ENCODE measurements around the gene DGKG. TPM values are rescaled to one million over a fixed set of nuclear protein-coding genes. Genes with fewer than 3 reads are reported as not detected.

Gene DGKG
- polyA plus RNA-seq, 2 of the 4 experiments (the other 2 are of a cell fraction): 11.5 to 13.3 TPM

DNA sequence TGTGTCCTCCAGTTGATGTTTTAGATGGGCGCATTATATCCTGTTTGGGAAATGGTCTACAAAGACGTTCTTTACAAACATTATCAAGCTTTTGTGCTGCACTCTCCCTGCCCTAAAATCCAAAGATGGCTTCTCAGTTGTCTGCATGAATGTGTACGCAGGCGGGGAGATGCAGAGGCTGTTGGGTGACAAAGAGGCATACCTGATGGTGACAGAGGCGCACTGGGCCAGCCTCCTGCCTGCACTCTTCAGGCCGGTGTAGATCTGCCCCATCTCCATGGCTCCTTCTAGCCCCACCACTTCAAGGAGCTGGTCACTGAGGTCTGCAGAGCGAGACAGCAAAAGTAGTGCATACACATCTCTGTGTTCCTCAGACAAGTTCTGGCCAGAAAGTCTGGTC is 197.3 kb downstream of the DGKG start:
- Histone ChIP-seq H3K9me3 (no peaks in the 10 kb centered on the region), H3K27ac (no peak overlapping the region), H3K4me1 (no peaks in the 10 kb centered on the region), H3K4me3 (no peak overlapping the region), H3K4me2 (no peak overlapping the region)
- CTCF ChIA-PET: no interaction called here
- TF ChIP-seq NPAS2 (CRISPR knock-in tag; IDR thresholded peaks at IDR 0.05; ENCODE audit: borderline replicate concordance) (no peak), ZNF302 (CRISPR knock-in tag; IDR thresholded peaks at IDR 0.05) (no peak), HDAC2 (IDR thresholded peaks at IDR 0.05) (no peak), FOSB (CRISPR knock-in tag; IDR thresholded peaks at IDR 0.05) (no peak), TP53 (CRISPR knock-in tag; IDR thresholded peaks at IDR 0.05) (no peak), KDM5A (IDR thresholded peaks at IDR 0.05) (no peak), EHMT2 (IDR thresholded peaks at IDR 0.05; ENCODE audit: low read depth) (no peak), MAZ (IDR thresholded peaks at IDR 0.05; ENCODE audit: borderline replicate concordance, low read depth, low read length) (no peak), TFCP2L1 (CRISPR knock-in tag; IDR thresholded peaks at IDR 0.05) (no peak), RNF2 (IDR thresholded peaks at IDR 0.05; ENCODE audit: borderline replicate concordance, low read depth) (no peak), JUNB (IDR thresholded peaks at IDR 0.05) (no peak), CHD2 (IDR thresholded peaks at IDR 0.05; ENCODE audit: low read length, partially characterized antibody) (no peak), PHF8 (IDR thresholded peaks at IDR 0.05; ENCODE audit: borderline replicate concordance, low read depth) (no peak), POLR2AphosphoS2 (conservative IDR thresholded peaks at IDR 0.05; ENCODE audit: low read length) (no peak), CHD4 (IDR thresholded peaks at IDR 0.05; ENCODE audit: borderline replicate concordance) (no peak)
- TF ChIP-seq, protein P1, sequence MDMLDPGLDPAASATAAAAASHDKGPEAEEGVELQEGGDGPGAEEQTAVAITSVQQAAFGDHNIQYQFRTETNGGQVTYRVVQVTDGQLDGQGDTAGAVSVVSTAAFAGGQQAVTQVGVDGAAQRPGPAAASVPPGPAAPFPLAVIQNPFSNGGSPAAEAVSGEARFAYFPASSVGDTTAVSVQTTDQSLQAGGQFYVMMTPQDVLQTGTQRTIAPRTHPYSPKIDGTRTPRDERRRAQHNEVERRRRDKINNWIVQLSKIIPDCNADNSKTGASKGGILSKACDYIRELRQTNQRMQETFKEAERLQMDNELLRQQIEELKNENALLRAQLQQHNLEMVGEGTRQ (IDR thresholded peaks at IDR 0.05): no peak
- TF ChIP-seq, protein P2, sequence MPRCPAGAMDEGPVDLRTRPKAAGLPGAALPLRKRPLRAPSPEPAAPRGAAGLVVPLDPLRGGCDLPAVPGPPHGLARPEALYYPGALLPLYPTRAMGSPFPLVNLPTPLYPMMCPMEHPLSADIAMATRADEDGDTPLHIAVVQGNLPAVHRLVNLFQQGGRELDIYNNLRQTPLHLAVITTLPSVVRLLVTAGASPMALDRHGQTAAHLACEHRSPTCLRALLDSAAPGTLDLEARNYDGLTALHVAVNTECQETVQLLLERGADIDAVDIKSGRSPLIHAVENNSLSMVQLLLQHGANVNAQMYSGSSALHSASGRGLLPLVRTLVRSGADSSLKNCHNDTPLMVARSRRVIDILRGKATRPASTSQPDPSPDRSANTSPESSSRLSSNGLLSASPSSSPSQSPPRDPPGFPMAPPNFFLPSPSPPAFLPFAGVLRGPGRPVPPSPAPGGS (IDR thresholded peaks at IDR 0.05): no peak
- TF ChIP-seq, protein P3, sequence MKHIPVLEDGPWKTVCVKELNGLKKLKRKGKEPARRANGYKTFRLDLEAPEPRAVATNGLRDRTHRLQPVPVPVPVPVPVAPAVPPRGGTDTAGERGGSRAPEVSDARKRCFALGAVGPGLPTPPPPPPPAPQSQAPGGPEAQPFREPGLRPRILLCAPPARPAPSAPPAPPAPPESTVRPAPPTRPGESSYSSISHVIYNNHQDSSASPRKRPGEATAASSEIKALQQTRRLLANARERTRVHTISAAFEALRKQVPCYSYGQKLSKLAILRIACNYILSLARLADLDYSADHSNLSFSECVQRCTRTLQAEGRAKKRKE (CRISPR knock-in tag; IDR thresholded peaks at IDR 0.05; ENCODE audit: low read depth): no peak
- POLR2A ChIA-PET: no interaction called here
- ATAC-seq (no peak), DNase-seq (ENCODE audit: low read depth in 1 of 2, low spot score in 1 of 2) (no peak), FAIRE-seq (no peak)
- WGBS (ENCODE audit: missing lambda C conversion rate): 95% methylated on average over 7 of the region's 7 CpGs

DNA sequence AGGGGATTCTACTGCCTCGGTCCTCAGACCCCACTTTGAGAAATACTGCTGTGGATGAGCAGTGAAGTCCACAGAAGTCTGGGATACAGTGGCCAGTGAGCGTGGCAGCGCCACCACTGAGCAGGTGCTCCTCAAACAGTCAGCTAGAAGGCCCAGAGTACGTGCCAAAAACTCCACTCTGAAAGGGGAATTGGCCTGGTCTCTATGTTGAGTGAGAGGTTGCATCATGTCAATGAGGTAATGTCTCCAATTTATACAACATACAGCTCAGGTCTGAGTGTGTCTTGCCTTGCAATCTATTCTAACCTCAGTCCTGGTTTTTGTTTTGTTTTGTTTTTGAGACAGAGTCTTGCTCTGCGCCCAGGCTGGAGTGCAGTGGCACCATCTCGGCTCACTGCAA is 199.8 kb downstream of the DGKG start:
- Histone ChIP-seq H3K4me3 (no peak overlapping the region), H3K4me1 (no peaks in the 10 kb centered on the region), H3K27ac (no peak overlapping the region), H3K9me3 (no peaks in the 10 kb centered on the region), H3K4me2 (no peak overlapping the region)
- TF ChIP-seq FOSL2 (IDR thresholded peaks at IDR 0.05) (no peak), FOSL2 (CRISPR knock-in tag; IDR thresholded peaks at IDR 0.05) (no peak), MAZ (IDR thresholded peaks at IDR 0.05; ENCODE audit: borderline replicate concordance, low read depth, low read length) (no peak), CHD2 (IDR thresholded peaks at IDR 0.05; ENCODE audit: low read length, partially characterized antibody) (no peak), NFE2L2 (conservative IDR thresholded peaks at IDR 0.05; ENCODE audit: low read length) (no peak), RFX5 (IDR thresholded peaks at IDR 0.05) (no peak), HOXB13 (CRISPR knock-in tag; IDR thresholded peaks at IDR 0.05; ENCODE audit: low read depth) (no peak), POLR2A (IDR thresholded peaks at IDR 0.05; ENCODE audit: low read length) (no peak), NR3C1 (IDR thresholded peaks at IDR 0.05) (no peak)
- TF ChIP-seq, protein P4, sequence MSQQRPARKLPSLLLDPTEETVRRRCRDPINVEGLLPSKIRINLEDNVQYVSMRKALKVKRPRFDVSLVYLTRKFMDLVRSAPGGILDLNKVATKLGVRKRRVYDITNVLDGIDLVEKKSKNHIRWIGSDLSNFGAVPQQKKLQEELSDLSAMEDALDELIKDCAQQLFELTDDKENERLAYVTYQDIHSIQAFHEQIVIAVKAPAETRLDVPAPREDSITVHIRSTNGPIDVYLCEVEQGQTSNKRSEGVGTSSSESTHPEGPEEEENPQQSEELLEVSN (IDR thresholded peaks at IDR 0.05; ENCODE audit: borderline replicate concordance, low read depth): no peak
- TF ChIP-seq, protein P5, sequence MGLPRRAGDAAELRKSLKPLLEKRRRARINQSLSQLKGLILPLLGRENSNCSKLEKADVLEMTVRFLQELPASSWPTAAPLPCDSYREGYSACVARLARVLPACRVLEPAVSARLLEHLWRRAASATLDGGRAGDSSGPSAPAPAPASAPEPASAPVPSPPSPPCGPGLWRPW (IDR thresholded peaks at IDR 0.05): no peak
- WGBS (ENCODE audit: missing lambda C conversion rate): 93% methylated on average over 6 of the region's 6 CpGs
- FAIRE-seq (no peak), ATAC-seq (no peak), DNase-seq (ENCODE audit: low read depth in 1 of 2, low spot score in 1 of 2) (no peak)
- ChIA-PET CTCF (no interaction called here), POLR2A (no interaction called here)

Measured in A549 (cell line).